Inferior parietal cortex (tissue), 1 donor: ENCODE data around the gene VRK3.
A peak's percentile ranks its signal among the peaks of the same experiment; 100 is the strongest.

Experiments
- DNase-seq: peaks from one replicate; pipeline ENCODE4 v3.0.0-alpha.2; 2016; ENCODE audit errors: extremely low spot score

The VRK3 gene

DNA sequence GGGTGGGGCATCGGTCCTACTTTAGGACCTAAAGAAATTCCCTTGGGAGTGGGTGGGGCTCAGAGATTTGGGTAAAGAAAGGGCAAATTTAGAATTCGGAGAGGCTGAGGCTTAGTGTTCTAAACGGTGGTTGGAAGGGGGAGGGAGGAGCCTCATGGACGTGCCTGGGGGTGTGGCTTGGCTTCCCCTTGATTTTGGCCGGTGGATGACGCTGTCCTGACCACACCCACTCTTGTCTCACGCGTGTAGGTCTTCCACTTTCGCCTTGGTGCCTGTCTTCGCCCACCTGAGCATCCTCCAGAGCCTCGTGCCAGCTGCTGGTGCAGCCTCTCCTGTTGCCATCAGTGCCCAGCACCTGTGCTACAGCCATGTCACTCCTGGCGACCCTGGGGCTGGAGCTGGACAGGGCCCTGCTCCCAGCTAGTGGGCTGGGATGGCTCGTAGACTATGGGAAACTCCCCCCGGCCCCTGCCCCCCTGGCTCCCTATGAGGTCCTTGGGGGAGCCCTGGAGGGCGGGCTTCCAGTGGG is 94.6 kb downstream of the VRK3 start:
- no peak for DNase-seq

DNA sequence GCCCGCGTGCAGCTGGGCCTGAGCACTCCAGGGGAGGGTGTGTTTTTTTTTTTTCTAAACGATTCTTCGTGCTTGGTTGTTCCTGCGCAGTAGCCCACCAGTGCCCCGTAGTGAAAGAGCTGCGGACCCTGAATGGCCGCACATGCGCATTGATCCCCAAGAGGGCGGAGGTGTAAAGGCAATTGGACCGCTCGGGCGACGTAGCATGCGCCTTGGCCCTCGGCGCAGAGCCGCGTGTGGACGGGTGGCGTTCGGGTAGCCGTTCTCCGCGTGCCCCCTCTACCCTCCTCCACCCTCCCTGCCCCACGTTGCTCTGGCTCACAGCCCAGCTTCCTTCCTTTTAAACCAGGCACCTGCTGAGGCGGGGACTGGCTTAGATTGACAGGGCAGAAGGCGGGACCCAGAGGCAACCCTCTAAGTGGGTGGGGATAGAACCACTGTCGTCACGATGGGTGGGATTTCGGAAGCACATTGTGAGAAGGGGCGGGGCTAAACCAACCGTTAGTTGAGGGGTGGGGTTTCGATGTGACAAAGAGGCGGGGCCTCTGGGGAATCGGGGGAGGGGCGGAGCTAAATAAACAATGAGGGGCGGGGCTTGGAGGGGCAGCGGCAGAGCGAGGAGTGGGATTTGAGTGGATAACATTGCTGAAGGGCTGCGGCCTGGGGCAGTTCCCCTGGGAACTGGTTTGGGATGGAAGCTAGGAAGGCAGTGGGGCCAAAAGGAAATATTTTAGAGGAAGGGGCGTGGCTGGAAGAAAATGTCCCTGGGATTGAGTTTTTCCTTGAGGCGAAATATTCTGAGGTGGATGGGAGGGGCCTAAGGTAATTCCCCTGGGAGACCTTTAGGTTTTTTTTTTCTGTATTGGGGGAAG is 95.3 kb downstream of the VRK3 start:
- peak; percentile 91 for DNase-seq

DNA sequence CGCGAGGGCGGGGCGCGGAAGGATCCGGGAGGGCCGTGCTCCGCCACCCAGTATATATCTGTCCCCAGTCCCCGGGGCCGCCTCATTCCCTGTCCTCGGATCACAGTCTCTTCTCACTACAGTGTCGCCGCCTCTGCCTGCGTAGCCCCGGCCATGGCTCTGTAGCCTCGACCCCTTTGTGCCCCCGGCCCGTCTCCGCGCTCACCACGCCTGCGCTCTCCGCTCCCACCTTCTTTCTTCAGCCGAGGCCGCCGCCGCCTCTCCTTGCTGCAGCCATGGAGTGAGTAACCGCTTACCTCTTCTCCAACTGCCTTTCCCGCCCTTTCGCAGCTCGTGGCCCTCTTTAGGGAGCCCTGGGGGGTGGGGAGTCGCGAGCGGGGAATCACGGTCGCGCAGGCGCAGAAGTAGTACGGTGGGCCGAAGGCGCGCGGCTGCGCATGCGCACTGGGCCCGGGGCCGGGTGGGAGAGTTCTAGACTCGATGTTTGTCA is 96.0 kb downstream of the VRK3 start, which contains the start of the genes ATF5 and NUP62:
Gene ATF5, plus strand, starts transcription at position 85 of the 490 bp plus-strand sequence. CDS start 1,646 bp downstream, outside the sequence.
Gene NUP62, minus strand, starts transcription at position 384 of the 490 bp plus-strand sequence. CDS start 19,697 bp downstream, outside the sequence.
- no peak for DNase-seq

DNA sequence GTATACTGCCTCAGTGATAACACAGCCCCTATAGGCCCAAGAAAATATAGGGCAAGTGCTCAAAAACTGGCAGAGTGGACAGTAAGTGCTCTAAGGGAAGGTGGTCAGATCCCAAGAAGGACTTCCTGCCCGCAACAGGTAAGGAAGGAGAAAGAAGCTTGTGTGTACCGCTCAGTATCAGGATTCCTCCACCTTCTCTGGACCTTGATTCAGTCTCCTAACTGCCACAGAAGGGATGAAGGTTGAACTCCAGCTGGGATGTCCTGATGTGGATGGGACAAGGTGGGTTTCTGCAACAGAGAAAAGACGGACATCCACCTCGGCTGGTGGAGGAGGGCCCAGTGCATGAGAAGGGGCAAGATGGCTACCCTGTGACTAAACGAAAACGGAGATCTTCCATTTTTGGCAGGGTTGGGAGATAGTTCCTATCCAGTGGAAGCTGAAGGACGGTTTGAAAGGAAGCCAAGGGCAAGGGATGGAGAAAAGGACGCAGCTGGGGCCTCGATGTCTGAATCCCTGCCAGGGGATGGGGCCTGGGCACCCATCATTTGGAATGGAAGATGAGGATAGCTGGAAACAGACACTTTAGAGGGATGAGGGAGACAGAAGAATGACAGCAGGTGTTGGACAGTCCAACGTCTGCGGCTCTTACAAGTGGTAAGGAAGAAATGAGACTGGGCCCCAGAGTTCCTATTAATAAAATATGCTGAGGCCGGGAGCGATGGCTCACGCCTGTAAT is 97.5 kb downstream of the VRK3 start:
- DNase-seq, result no peak

DNA sequence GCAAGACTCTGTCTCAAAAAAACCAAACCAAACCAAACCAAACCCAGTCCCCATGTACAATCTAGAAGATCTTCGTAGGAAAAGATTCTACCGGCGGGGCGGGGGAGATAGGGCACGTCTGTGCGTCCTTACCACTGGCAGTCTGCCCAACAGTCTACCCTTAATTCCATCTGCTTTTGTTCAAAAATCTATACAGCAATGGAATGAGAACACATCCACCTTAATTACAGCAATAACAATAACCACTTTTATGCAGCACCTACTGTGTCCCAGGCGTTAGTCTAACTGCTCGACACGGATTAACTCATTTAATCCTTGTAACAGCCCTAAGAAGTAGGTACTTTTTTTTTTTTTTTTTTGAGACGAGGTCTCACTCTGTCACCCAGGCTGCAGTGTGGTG is 98.7 kb downstream of the VRK3 start:
- DNase-seq, result no peak
